ENCODE results near the gene CD4.
A peak's percentile ranks its signal among the peaks of the same experiment; 100 is the strongest.

The CD4 gene

DNA sequence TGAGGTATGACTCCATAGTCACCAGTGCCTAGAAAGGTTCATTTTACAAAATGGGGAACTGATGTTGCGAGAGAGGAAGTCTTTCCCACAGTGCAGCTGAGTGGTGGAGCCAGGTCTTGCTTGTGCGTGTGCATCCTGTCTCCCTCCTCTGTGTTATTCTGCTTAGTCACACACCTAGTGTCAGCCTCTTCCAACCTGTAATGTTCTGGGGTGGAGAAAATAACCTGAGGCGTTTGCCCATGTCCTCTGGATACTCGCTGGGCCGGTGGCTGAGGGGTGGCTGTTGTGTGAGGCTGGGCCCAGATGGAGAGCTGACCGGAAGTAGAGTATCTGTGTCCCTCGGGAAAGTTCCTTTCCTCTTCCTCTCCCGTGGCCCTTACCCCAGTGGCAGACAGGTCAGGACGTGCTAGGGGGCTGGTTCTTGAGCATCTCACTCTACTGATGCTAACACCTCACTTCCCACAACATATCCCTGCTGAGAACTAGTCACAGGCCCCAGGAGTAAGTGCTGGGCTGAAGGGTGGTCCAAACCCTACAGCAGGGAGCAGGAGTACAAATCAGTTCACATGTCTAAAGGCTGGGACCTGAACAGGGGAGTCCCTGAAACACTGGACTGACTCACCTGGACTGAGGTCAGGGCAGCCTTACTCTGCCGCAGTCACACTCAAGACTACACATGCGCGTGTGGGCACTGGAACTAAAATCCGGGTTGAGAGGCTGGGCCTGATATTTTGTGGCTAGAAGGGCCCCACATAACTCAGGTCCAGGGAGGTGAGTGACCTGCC, 43.4 kb upstream of the CD4 start:
- peak overlapping the region; percentile 41 for H3K27ac ChIP-seq (ENCODE audit: low read depth, low read length)
- H3K36me3 ChIP-seq (ENCODE audit: control insufficient read depth, low read length) = peaks cover 50% of the 10 kb centered on the region
- peak overlapping the region; percentile 54 for H3K4me2 ChIP-seq (ENCODE audit: low read length)

DNA sequence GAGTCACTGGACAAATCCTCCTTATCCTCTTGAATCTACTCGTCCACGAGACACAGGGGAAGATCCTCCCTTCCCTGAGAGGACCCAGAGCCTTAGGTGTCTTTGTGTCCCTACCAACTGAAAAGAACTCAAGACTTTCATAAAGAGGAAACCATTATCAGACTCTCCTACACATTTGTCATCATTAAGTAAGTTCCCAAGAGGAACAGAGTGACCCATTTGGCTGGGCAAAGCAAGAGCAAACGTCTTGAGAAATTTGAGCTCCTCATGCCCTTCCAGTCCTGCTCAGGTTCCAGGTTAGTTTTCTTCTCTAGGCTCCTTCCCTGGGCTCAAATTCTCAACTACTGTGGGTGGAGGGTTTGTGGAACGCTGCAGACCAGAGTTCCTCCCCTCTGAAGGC, 42.1 kb upstream of the CD4 start:
- Histone ChIP-seq H3K9me2 (replicated peaks; ENCODE audit: control insufficient read depth, low read length) (no peaks in the 10 kb centered on the region), H3K27me3 (ENCODE audit: control insufficient read depth, low read length) (no peaks in the 10 kb centered on the region), H3K36me3 (ENCODE audit: control insufficient read depth, low read length) (peaks cover 61% of the 10 kb centered on the region), H3K79me2 (ENCODE audit: control insufficient read depth, low read length) (peaks cover 6% of the 10 kb centered on the region), H3K27ac (ENCODE audit: low read depth, low read length) (no peak overlapping the region), H3K4me3 (ENCODE audit: low read length) (no peak overlapping the region), H3F3A (ENCODE audit: control insufficient read depth, insufficient read depth) (no peaks in the 10 kb centered on the region; the same call in 1 of the 2 replicates), H3K4me1 (ENCODE audit: control insufficient read depth, low read length) (peaks cover 27% of the 10 kb centered on the region), H4K20me1 (ENCODE audit: control insufficient read depth, insufficient read depth, low read depth, low read length) (no peaks in the 10 kb centered on the region), H3K4me2 (ENCODE audit: low read length) (no peak overlapping the region), H3K9me3 (ENCODE audit: control insufficient read depth, insufficient read depth, low read length) (peaks cover 6% of the 10 kb centered on the region; the same call in 1 of the 2 replicates)
- TF ChIP-seq, protein P1, sequence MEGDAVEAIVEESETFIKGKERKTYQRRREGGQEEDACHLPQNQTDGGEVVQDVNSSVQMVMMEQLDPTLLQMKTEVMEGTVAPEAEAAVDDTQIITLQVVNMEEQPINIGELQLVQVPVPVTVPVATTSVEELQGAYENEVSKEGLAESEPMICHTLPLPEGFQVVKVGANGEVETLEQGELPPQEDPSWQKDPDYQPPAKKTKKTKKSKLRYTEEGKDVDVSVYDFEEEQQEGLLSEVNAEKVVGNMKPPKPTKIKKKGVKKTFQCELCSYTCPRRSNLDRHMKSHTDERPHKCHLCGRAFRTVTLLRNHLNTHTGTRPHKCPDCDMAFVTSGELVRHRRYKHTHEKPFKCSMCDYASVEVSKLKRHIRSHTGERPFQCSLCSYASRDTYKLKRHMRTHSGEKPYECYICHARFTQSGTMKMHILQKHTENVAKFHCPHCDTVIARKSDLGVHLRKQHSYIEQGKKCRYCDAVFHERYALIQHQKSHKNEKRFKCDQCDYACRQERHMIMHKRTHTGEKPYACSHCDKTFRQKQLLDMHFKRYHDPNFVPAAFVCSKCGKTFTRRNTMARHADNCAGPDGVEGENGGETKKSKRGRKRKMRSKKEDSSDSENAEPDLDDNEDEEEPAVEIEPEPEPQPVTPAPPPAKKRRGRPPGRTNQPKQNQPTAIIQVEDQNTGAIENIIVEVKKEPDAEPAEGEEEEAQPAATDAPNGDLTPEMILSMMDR (IDR thresholded peaks at IDR 0.05; ENCODE audit: low read depth, low read length, poor library complexity, severe bottlenecking) = no peak
- no peak for TF ChIP-seq EZH2phosphoT487 (IDR thresholded peaks at IDR 0.05; ENCODE audit: borderline replicate concordance, low read length)

More for the DNA sequence above, 43.4 kb upstream of the CD4 start:
- no peaks in the 10 kb centered on the region for H4K20me1 ChIP-seq (ENCODE audit: control insufficient read depth, insufficient read depth, low read depth, low read length)
- TF ChIP-seq, protein P1 (IDR thresholded peaks at IDR 0.05; ENCODE audit: low read depth, low read length, poor library complexity, severe bottlenecking) = no peak
- no peak for TF ChIP-seq EZH2phosphoT487 (IDR thresholded peaks at IDR 0.05; ENCODE audit: borderline replicate concordance, low read length)
- peak overlapping the region; percentile 14; the same call in 1 of the 2 replicates for H3K4me3 ChIP-seq (ENCODE audit: low read length)
- H3K9me3 ChIP-seq (ENCODE audit: control insufficient read depth, insufficient read depth, low read length) = peaks cover 6% of the 10 kb centered on the region; the same call in 1 of the 2 replicates
- no peaks in the 10 kb centered on the region for H3K27me3 ChIP-seq (ENCODE audit: control insufficient read depth, low read length)
- H3K4me1 ChIP-seq (ENCODE audit: control insufficient read depth, low read length) = peaks cover 19% of the 10 kb centered on the region
- H3K9me2 ChIP-seq (replicated peaks; ENCODE audit: control insufficient read depth, low read length) = no peaks in the 10 kb centered on the region
- no peaks in the 10 kb centered on the region; the same call in 1 of the 2 replicates for H3F3A ChIP-seq (ENCODE audit: control insufficient read depth, insufficient read depth)
- H3K79me2 ChIP-seq (ENCODE audit: control insufficient read depth, low read length) = no peaks in the 10 kb centered on the region

DNA sequence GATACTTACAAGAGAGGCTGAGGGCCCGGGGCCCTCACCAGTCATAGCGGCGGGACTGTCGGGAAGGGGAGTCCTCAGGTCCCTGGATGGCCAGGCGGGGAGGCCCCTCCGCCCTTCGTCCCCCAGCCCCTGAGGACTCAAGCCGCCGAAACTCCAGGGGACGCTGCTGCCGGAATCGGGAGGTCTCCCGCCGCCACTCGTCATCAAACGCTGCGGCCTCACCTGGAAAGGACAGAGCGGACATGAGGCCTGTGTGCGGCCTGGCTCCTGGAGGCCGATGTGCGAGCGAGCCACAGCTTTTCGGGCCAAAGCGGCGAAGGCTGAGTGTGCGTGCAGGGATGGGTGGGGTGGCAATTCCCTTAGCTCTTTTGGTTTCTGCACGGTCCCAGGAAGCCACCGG, 40.6 kb upstream of the CD4 start:
- H3K36me3 ChIP-seq (ENCODE audit: control insufficient read depth, low read length) = peaks cover 61% of the 10 kb centered on the region
- no peaks in the 10 kb centered on the region for H4K20me1 ChIP-seq (ENCODE audit: control insufficient read depth, insufficient read depth, low read depth, low read length)
- TF ChIP-seq, protein P1 (IDR thresholded peaks at IDR 0.05; ENCODE audit: low read depth, low read length, poor library complexity, severe bottlenecking) = no peak
- TF ChIP-seq EZH2phosphoT487 (IDR thresholded peaks at IDR 0.05; ENCODE audit: borderline replicate concordance, low read length) = no peak

More for the DNA sequence above, 40.6 kb upstream of the CD4 start:
- Histone ChIP-seq H3F3A (ENCODE audit: control insufficient read depth, insufficient read depth) (no peaks in the 10 kb centered on the region; the same call in 1 of the 2 replicates), H3K27me3 (ENCODE audit: control insufficient read depth, low read length) (no peaks in the 10 kb centered on the region), H3K4me3 (ENCODE audit: low read length) (no peak overlapping the region), H3K4me1 (ENCODE audit: control insufficient read depth, low read length) (peaks cover 34% of the 10 kb centered on the region), H3K9me2 (replicated peaks; ENCODE audit: control insufficient read depth, low read length) (no peaks in the 10 kb centered on the region), H3K27ac (ENCODE audit: low read depth, low read length) (no peak overlapping the region), H3K4me2 (ENCODE audit: low read length) (no peak overlapping the region), H3K9me3 (ENCODE audit: control insufficient read depth, insufficient read depth, low read length) (no peaks in the 10 kb centered on the region), H3K79me2 (ENCODE audit: control insufficient read depth, low read length) (peaks cover 13% of the 10 kb centered on the region)
